GM12874 (cell line): Measurements from ENCODE around the gene ICE2.

Experiments
- CTCF ChIP-seq: IDR thresholded peaks from 2 replicates; pipeline ENCODE4 v1.5.1; 2011; ENCODE audit warnings: low read depth, mild to moderate bottlenecking, control low read depth, low read length, moderate library complexity; ENCODE audit not compliant: insufficient read depth

ICE2 gene

GRCh38 chr15:60423537-60423936 lies 55.4 kb downstream of the ICE2 start:
- no peak for TF ChIP-seq CTCF

DNA sequence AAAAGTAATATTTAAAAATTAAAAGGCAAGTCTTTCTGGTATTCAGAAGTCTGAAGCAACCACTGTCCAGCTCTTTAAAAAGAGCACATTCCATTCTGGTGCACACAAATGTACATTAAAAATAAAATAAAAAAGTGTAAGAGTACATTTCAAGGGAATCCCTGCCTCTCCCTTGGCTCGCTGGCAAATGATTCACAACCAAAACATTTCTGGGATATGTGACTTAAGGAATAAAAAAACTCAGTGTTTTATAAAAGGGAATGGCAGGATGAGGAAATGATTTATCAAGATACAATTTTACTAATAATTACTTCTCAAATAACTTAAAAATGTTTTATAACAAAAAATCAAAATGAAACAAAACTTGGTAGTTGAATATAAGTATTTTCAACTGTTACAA lies 57.4 kb downstream of the ICE2 start:
- TF ChIP-seq CTCF: no peak

GRCh38 chr15:60420203-60420716 lies 58.7 kb downstream of the ICE2 start:
- no peak for TF ChIP-seq CTCF

GRCh38 chr15:60419753-60420152 lies 59.2 kb downstream of the ICE2 start:
- TF ChIP-seq CTCF: no peak

DNA sequence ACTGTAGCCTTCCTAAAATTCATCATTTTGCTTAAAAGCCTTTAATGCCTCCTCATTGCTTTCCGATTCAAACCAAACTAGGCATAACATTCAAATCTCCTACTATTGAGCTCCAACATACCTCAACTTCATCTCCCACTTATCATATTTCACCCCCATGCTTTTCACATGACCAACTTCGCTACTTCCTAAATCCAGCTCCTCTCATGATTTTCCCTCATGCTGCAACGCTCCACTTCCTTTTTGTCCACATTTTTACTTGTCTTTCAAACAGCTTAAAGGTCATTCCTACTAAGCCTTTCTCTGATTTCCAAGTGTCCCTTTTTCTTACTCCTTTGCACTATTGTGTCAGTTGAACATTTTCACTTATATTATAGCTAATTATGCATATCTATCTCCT lies 60.8 kb downstream of the ICE2 start:
- no peak for TF ChIP-seq CTCF

DNA sequence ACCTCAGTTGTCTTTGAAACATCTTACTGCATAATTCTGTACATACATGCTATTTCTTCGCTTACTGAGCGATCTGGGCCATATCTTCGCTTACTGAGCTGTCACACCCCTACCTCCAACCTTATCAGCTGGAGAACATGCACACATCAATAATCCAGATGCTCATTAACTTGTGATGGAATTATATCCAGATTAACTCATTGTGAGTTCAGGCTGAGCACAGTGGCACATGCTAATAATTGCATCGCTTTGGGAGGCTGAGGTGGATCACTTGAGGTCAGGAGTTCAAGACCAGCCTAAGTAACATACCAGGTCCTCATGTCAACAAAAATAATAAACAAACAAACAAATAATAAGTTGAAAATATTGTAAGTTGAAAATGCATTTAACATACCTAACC lies 61.8 kb downstream of the ICE2 start:
- no peak for TF ChIP-seq CTCF

GRCh38 chr15:60416484-60416883 lies 62.5 kb downstream of the ICE2 start:
- no peak for TF ChIP-seq CTCF
